GM21423 (cell line): ENCODE measurements around the gene ZNF235.
A peak's percentile ranks its signal among the peaks of the same experiment; 100 is the strongest.
"Not testable (repeated sequence)": the region's sequence is repeated elsewhere in the genome, so short reads cannot be mapped to it uniquely, and the experiment has no call there.

ENCODE experiments used
- ATAC-seq: cut with Tn5 transposase; IDR thresholded peaks from one replicate; pipeline ENCODE4 v1.9.1; 2021; ENCODE audit warnings: mild to moderate bottlenecking, moderate library complexity; ENCODE audit not compliant: unreplicated experiment

Gene ZNF235

DNA sequence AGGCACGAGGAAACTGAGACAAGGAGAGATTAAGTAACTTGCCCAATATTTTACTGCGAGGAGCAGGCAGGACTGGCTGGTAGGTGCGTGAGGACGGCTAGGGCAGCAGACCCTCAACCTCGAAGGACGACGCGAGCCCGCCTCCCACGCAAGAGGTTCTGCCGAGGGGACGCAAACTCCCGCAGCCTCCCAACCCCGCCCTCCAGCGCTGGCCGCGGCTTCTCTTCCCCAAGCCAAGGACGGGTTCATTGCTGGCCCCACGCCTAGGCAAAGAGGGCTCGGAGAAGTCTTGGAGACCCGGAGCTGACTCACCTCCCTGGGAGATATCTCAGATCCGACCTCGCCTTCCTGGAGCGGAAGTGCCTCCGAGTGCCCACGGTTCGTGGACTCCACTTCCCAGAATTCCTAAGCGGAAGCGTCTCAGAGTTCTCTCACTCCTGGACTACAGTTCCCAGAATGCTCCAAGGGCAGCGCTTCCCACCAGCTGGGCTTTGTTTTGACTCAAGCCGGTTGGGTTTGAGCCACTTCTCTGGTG lies at the start of gene ZNF235:
Gene ZNF235, minus strand, starts transcription at position 367 of the 535 bp plus-strand sequence. CDS start 1,621 bp downstream, outside the sequence.
- ATAC-seq, result peak; percentile 92

DNA sequence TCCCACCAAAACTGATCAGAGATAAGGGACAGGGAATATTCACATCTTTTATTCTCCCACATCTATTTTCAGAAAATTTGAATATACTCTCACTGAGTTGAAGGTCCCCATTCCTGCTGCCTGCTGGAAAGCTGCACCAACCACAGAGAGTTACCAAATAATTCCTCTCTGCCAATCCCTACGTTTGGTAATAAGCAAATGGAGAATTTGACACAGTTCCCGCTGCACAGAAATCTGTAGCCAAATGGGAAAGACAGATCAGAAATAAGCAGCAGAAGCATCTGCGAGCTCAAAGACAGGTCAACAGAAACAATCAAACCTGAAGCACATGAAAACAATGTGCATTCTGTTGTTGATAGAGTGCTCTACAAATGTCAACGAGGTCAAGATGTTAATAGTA lies 41.7 kb upstream of the ZNF235 start:
- no peak for ATAC-seq

GRCh38 chr19:44345959-44346358 lies 41.1 kb upstream of the ZNF235 start:
- ATAC-seq, result no peak

DNA sequence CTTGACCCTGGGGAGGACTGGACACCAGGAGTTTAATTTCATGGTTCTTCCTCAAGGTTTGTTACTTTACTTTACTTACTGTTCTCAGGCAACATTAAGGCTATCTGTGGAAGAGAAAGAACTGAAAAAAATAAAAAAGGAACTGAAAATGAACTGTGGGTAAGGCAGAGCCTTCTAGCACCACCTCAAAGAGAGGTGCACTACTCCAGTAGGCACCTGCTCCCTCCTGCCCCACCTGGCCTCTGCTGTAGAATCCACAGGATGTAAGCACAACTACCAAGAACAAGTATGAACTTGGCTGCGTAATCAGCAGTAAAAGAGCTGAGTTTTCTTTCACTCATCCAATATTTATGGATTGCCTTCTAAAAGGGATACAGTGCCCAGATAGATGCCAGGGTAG lies 39.4 kb upstream of the ZNF235 start:
- ATAC-seq, result no peak

DNA sequence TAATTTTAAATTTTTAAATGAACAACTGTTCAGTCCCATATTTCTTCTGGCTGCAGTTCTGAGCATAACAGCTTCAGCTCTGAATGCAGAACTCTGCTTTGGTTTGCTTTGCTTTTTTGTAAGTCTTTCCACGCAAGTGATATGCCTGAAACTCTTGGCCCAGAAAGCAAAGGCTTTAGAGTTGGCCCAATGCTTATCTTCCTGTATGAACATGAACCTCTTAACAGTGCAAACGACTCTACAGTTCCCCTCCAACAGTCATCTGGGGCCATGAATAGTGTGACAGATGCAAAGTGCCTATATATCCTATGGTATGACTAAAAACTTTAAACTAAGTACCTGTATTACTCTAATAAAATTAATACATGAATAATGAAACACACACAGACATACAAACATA lies 37.0 kb upstream of the ZNF235 start:
- ATAC-seq, result no peak

- ATAC-seq, result not testable (repeated sequence)
Observed at GRCh38 chr19:44334639-44335038, 29.8 kb upstream of the ZNF235 start.

DNA sequence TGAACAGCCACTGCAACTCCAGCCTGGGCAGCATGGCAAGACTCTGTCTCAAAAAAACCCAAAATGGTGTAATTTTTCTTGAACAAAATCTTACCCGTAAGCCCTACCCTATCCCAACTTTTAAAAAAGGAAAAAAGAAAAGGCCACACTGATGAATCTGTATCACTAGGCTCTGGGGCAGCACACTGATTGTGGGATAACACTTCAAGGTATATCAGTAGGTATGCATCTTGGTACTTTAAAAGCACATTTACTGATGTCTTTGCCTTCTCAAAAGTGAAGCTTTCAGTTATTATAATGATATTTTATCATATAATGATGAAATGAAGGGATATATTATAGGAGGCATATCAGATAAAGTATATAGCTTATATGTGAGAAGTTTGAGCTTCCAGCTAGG lies 27.3 kb upstream of the ZNF235 start:
- no peak for ATAC-seq

DNA sequence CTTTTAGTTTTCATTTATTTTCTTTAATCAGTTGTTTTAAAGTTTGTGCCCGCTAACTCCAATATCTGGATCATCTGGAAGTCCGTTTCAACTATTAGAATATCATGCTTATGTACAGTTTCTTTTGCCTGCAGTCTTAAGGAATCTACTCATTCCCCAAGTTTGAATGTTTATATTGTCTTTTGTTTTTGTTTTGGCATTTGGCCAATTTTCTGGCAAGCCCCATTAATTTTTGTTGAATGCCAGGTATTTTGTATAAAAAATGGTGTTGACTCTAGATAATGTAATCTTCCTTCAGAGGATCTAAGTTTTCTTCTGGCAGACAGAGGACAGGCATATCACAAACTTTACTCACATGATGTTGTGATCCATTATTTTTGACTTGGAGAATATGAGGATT lies 11.1 kb upstream of the ZNF235 start:
- no peak for ATAC-seq

- ATAC-seq, result no peak
Observed at GRCh38 chr19:44313231-44313630, 8.4 kb upstream of the ZNF235 start.

DNA sequence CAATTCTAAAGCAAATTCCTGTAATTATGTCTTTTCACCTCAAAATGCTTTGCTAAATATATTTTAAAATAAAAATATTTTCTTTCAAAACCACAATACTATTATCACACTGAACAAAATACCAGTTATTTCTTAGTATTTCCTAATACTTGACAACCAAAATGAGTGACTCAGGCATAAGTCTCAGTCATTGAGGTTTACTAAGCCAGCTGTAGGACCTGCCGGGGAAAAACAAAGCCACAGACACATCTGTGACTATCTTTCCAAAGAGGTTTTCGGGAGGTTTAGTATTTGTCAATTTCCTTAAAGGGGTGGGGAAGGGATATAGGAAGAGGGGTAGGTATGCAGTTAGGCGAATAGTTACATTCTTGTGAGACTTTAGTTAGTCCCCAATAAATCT lies 3.2 kb upstream of the ZNF235 start:
- ATAC-seq, result no peak

DNA sequence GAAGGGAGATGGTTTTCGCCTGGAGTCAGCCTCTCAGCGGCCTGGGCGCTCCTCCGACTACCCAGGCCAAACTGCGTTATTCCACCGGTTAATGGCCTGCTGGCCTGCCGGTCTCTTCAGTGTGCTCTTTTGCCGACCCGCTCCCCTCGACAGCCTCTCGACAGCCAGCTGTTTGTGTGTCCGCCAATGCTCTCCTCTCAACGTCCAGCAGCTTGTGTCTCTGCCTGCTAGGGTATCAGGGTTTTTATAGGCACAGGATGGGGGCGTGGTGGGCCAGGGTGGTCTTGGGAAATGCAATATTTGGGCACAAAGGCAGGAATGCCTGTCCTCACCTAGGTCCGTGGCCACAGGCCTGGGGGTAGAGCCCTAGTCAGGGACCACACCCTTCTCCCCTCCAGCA lies 1.5 kb upstream of the ZNF235 start:
- ATAC-seq, result no peak

DNA sequence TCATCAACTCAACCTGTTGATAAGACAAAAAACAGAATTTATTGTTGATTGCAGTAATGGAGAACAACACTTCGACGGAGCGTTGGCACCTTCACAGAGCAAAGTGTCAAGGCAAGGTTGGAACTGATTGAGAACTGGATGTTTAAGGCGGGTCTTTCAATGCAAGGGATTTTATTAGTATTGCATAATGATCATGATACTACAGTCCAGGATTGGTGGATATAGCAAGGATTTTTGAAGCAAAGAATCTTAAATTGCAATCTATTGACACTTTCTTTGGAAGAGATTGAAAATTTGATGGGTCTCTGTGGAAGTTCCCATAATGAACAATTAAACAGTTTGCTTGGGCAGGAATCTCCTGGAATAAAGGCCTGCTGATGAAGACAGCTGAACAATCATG lies 632 bp upstream of the ZNF235 start:
- no peak for ATAC-seq

DNA sequence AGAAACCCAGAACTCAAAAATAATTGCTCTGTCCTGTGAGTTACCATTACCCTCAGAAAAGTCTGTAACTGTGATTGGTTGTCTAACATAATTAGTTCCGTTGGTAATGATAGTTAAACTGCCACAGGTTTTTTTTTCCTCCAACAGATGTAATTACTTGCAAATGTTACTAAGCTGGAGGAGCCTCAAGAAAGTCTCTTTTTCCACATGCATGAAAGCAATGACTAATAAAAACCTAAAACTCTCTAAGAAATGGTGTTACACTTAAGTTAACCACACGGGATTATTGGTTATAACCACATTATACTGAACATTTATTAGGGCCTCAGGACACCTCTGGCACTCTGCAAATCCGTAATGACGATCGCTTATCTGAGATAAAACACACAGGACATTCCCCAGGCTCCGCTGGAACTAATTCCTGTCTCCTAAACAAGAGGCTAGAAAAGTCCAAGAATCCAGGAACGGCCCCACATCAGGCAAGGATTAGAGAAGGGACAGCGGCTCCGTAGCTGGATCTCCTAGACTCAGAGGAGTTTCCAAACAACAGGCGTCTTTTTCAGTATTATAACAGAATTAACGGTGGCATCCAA lies 753 bp downstream of the ZNF235 start:
- ATAC-seq, result no peak

DNA sequence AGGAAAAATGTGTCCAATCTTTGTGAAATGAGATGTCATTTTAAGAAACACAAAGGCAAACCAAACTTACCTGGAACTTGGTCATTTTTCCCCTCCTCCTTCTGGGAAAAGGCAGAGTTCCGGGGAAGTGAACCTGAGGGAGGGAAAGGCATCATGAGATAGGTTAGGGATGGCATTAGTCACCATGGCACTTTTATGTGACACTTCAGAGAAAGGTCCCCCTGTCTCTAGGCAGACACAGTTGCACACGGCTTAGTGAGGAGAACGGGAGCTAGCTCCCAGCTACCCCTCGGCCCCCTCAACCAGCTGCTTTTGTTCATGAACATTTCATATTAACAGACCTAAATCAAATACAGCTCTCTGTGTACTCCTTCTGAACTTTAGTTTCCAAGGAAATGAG lies 1.5 kb downstream of the ZNF235 start:
- ATAC-seq, result no peak

DNA sequence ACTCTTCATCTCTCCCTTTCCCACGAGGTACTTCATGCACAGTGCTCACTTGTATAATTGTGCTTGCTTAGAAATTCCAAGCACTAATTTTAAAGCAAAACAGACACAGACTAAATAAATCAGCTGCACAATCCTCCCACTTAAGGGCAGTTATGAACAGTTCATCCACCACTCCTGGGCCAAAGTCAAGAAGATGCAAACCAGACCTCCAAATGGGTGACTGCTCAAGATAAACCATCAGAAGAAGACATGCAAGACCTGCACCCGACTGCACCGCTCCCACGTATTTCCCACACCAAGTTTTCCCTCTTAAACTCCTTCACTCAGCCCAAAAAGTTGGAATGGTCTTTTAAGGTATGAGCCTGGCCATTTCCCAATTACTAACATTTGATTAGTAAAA lies 19.9 kb downstream of the ZNF235 start:
- ATAC-seq, result no peak

- no peak for ATAC-seq
Observed at GRCh38 chr19:44282846-44283245, 22.0 kb downstream of the ZNF235 start.

GRCh38 chr19:44280916-44281315 lies 23.9 kb downstream of the ZNF235 start:
- no peak for ATAC-seq

- no peak for ATAC-seq
Observed at GRCh38 chr19:44278181-44278690, 26.6 kb downstream of the ZNF235 start.

DNA sequence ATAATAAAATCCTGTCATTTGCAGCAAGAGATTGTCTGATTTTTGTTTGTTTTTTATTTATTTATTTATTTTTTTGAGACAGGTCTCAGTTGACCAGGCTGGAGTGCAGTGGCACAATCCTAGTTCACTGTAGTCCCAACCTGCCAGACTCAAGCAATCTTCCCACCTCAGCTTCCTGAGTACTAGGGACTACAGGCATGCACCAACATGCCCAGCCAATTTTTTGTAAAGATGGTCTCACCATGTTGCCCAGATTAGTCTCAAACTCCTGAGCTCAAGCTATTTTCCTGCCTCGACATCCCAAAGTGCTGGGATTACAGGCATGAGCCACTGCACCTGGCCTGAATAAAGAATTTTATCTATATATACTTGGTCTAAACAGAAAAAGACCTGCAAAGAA lies 27.5 kb downstream of the ZNF235 start:
- no peak for ATAC-seq

GRCh38 chr19:44260695-44261446 lies 44.0 kb downstream of the ZNF235 start:
- no peak for ATAC-seq

DNA sequence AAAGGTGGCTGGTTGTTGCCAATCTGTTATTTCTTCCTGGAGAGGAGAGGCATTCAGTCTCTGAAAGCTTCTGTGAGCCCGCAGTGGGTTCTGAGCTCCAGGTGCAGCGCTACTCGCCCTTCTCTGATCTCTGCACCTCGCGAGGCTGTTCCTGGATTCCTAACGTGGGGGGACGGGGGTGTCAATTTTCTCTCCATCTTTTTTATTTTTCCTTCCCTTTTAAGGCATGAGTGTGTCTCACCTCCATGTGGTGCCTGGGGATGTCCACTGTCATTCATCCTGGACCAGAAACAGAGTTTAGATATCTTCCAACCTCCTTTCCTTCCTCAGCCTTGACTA lies 44.5 kb downstream of the ZNF235 start:
- no peak for ATAC-seq

- ATAC-seq, result no peak
Observed at GRCh38 chr19:44258835-44259413, 45.9 kb downstream of the ZNF235 start.
